GM12865 (cell line): ENCODE data around the gene PTPRE.

ENCODE experiments used
- DNase-seq: peaks from one replicate; pipeline ENCODE4 v3.0.0; 2010; ENCODE audit warnings: low read depth
- H3K4me3 ChIP-seq: 2 replicates; pipeline ENCODE4 v1.5.1; 2011; ENCODE audit warnings: mild to moderate bottlenecking, low read depth, low read length, control low read depth
- CTCF ChIP-seq: IDR thresholded peaks from 2 replicates; pipeline ENCODE4 v1.5.1; 2011; ENCODE audit warnings: low read length, control low read depth, low read depth, inconsistent platforms; ENCODE audit not compliant: insufficient read depth; ENCODE audit errors: missing control alignments

The PTPRE gene

GRCh38 chr10:127869329-127869728 lies 37.6 kb upstream of the PTPRE start:
- no peak for TF ChIP-seq CTCF
- H3K4me3 ChIP-seq = no peak overlapping the region
- no peak for DNase-seq

- TF ChIP-seq CTCF = no peak
- no peak overlapping the region for H3K4me3 ChIP-seq
- no peak for DNase-seq
Measured at GRCh38 chr10:127871631-127872010, 35.3 kb upstream of the PTPRE start.

- no peak for DNase-seq
- H3K4me3 ChIP-seq = no peak overlapping the region
Measured at GRCh38 chr10:127872011-127872761, 34.7 kb upstream of the PTPRE start.

GRCh38 chr10:127872871-127873600 lies 33.9 kb upstream of the PTPRE start:
- TF ChIP-seq CTCF = no peak
- no peak for DNase-seq
- no peak overlapping the region for H3K4me3 ChIP-seq

More at GRCh38 chr10:127872011-127872761, 34.7 kb upstream of the PTPRE start:
- TF ChIP-seq CTCF = no peak

GRCh38 chr10:127873901-127874470 lies 32.9 kb upstream of the PTPRE start:
- DNase-seq = no peak
- TF ChIP-seq CTCF = no peak
- no peak overlapping the region for H3K4me3 ChIP-seq

GRCh38 chr10:127874671-127875448 lies 32.0 kb upstream of the PTPRE start:
- no peak for DNase-seq
- no peak for TF ChIP-seq CTCF
- no peak overlapping the region for H3K4me3 ChIP-seq
